ENCODE data around the gene MYBPC2. TPM values are rescaled to one million over a fixed set of nuclear protein-coding genes. Genes with fewer than 3 reads are reported as not detected.
A peak's percentile ranks its signal among the peaks of the same experiment; 100 is the strongest.

MYBPC2 gene
- total RNA-seq, 1 donor from 2014 or later = not detected

DNA sequence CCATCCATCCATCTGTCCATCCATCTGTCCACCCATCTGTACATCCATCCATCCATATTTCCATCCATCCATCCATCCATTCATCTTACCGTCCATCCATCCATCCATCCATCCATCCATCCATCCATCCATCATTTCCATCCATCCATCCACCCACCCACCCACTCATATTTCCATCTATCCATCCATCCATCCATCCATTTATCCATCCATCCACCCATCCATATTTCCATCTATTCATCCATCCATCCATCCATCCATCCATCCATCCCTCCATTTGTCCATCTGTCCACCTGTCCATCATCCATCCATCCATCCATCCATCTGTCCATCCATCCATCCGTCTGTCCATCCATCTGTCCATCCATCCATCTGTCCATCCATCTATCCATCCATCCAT lies 23.3 kb downstream of the MYBPC2 start:
- no peak for DNase-seq (ENCODE audit: low read depth)
- peaks cover 10% of the 10 kb centered on the region for H3K9me3 Mint-ChIP-seq (ENCODE audit: unreplicated experiment)

GRCh38 chr19:50457300-50457699 lies 24.6 kb downstream of the MYBPC2 start:
- Histone ChIP-seq H3K9me3 (ENCODE audit: insufficient read depth, low read depth, low read length) (no peaks in the 10 kb centered on the region), H3K36me3 (ENCODE audit: insufficient read depth, low read length) (no peaks in the 10 kb centered on the region), H3K9ac (ENCODE audit: low read length) (no peak overlapping the region), H3K4me3 (ENCODE audit: insufficient read depth, low read depth, low read length) (no peak overlapping the region), H3K4me1 (ENCODE audit: insufficient read depth, low read length) (peaks cover 5% of the 10 kb centered on the region), H2AFZ (ENCODE audit: low read depth, low read length) (no peak overlapping the region), H3K79me2 (ENCODE audit: insufficient read depth, low read length) (no peaks in the 10 kb centered on the region), H3K27me3 (ENCODE audit: insufficient read depth, low read length) (no peaks in the 10 kb centered on the region), H4K20me1 (ENCODE audit: insufficient read depth, low read length) (no peaks in the 10 kb centered on the region), H3K4me2 (ENCODE audit: low read length) (no peak overlapping the region), H3K27ac (ENCODE audit: low read depth, low read length) (no peak overlapping the region)
- no peak overlapping the region for H3K27ac Mint-ChIP-seq (ENCODE audit: unreplicated experiment)
- DNase-seq (ENCODE audit: low read depth) (no peak), FAIRE-seq (no peak)
- H3K4me1 Mint-ChIP-seq (ENCODE audit: low read depth, unreplicated experiment) = no peaks in the 10 kb centered on the region
- peaks cover 15% of the 10 kb centered on the region for H3K9me3 Mint-ChIP-seq (ENCODE audit: unreplicated experiment)
- TF ChIP-seq, protein P1, sequence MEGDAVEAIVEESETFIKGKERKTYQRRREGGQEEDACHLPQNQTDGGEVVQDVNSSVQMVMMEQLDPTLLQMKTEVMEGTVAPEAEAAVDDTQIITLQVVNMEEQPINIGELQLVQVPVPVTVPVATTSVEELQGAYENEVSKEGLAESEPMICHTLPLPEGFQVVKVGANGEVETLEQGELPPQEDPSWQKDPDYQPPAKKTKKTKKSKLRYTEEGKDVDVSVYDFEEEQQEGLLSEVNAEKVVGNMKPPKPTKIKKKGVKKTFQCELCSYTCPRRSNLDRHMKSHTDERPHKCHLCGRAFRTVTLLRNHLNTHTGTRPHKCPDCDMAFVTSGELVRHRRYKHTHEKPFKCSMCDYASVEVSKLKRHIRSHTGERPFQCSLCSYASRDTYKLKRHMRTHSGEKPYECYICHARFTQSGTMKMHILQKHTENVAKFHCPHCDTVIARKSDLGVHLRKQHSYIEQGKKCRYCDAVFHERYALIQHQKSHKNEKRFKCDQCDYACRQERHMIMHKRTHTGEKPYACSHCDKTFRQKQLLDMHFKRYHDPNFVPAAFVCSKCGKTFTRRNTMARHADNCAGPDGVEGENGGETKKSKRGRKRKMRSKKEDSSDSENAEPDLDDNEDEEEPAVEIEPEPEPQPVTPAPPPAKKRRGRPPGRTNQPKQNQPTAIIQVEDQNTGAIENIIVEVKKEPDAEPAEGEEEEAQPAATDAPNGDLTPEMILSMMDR (IDR thresholded peaks at IDR 0.05; ENCODE audit: insufficient read depth, low read depth, low read length) = no peak
- no peak for TF ChIP-seq EZH2 (IDR thresholded peaks at IDR 0.05; ENCODE audit: insufficient read depth, low read length)
- H3K4me3 Mint-ChIP-seq (ENCODE audit: unreplicated experiment) = no peak overlapping the region
- H3K27me3 Mint-ChIP-seq (ENCODE audit: low read depth, unreplicated experiment) = peaks cover 2% of the 10 kb centered on the region
- H3K36me3 Mint-ChIP-seq (ENCODE audit: low read depth, unreplicated experiment) = no peaks in the 10 kb centered on the region

More for the DNA sequence above, 23.3 kb downstream of the MYBPC2 start:
- H3K36me3 Mint-ChIP-seq (ENCODE audit: low read depth, unreplicated experiment) = no peaks in the 10 kb centered on the region
- Histone ChIP-seq H3K4me1 (ENCODE audit: insufficient read depth, low read length) (peaks cover 5% of the 10 kb centered on the region), H3K27me3 (ENCODE audit: insufficient read depth, low read length) (no peaks in the 10 kb centered on the region), H3K4me2 (ENCODE audit: low read length) (no peak overlapping the region), H3K36me3 (ENCODE audit: insufficient read depth, low read length) (no peaks in the 10 kb centered on the region), H3K9me3 (ENCODE audit: insufficient read depth, low read depth, low read length) (no peaks in the 10 kb centered on the region), H3K4me3 (ENCODE audit: insufficient read depth, low read depth, low read length) (no peak overlapping the region), H2AFZ (ENCODE audit: low read depth, low read length) (no peak overlapping the region), H3K27ac (ENCODE audit: low read depth, low read length) (no peak overlapping the region), H4K20me1 (ENCODE audit: insufficient read depth, low read length) (no peaks in the 10 kb centered on the region), H3K9ac (ENCODE audit: low read length) (no peak overlapping the region), H3K79me2 (ENCODE audit: insufficient read depth, low read length) (no peaks in the 10 kb centered on the region)
- no peak for TF ChIP-seq EZH2 (IDR thresholded peaks at IDR 0.05; ENCODE audit: insufficient read depth, low read length)
- TF ChIP-seq, protein P1 (IDR thresholded peaks at IDR 0.05; ENCODE audit: insufficient read depth, low read depth, low read length) = no peak
- H3K27me3 Mint-ChIP-seq (ENCODE audit: low read depth, unreplicated experiment) = peaks cover 2% of the 10 kb centered on the region
- no peak for FAIRE-seq
- H3K4me1 Mint-ChIP-seq (ENCODE audit: low read depth, unreplicated experiment) = no peaks in the 10 kb centered on the region
- no peak overlapping the region for H3K4me3 Mint-ChIP-seq (ENCODE audit: unreplicated experiment)
- H3K27ac Mint-ChIP-seq (ENCODE audit: unreplicated experiment) = no peak overlapping the region

GRCh38 chr19:50458396-50459066 lies 25.8 kb downstream of the MYBPC2 start:
- H4K20me1 ChIP-seq (ENCODE audit: insufficient read depth, low read length) = no peaks in the 10 kb centered on the region
- FAIRE-seq = no peak
- H3K27me3 ChIP-seq (ENCODE audit: insufficient read depth, low read length) = no peaks in the 10 kb centered on the region
- Mint-ChIP-seq H3K27ac (ENCODE audit: unreplicated experiment) (no peak overlapping the region), H3K36me3 (ENCODE audit: low read depth, unreplicated experiment) (no peaks in the 10 kb centered on the region), H3K4me1 (ENCODE audit: low read depth, unreplicated experiment) (no peaks in the 10 kb centered on the region), H3K9me3 (ENCODE audit: unreplicated experiment) (peaks cover 15% of the 10 kb centered on the region), H3K4me3 (ENCODE audit: unreplicated experiment) (no peak overlapping the region), H3K27me3 (ENCODE audit: low read depth, unreplicated experiment) (peaks cover 2% of the 10 kb centered on the region)
- peaks cover 5% of the 10 kb centered on the region for H3K4me1 ChIP-seq (ENCODE audit: insufficient read depth, low read length)
- no peak overlapping the region for H3K4me3 ChIP-seq (ENCODE audit: insufficient read depth, low read depth, low read length)
- H2AFZ ChIP-seq (ENCODE audit: low read depth, low read length) = no peak overlapping the region
- H3K36me3 ChIP-seq (ENCODE audit: insufficient read depth, low read length) = no peaks in the 10 kb centered on the region
- H3K79me2 ChIP-seq (ENCODE audit: insufficient read depth, low read length) = no peaks in the 10 kb centered on the region
- no peak for DNase-seq (ENCODE audit: low read depth)
- TF ChIP-seq, protein P1 (IDR thresholded peaks at IDR 0.05; ENCODE audit: insufficient read depth, low read depth, low read length) = no peak
- TF ChIP-seq EZH2 (IDR thresholded peaks at IDR 0.05; ENCODE audit: insufficient read depth, low read length) = peak; percentile 52
- H3K9ac ChIP-seq (ENCODE audit: low read length) = no peak overlapping the region
- H3K27ac ChIP-seq (ENCODE audit: low read depth, low read length) = no peak overlapping the region
- no peaks in the 10 kb centered on the region for H3K9me3 ChIP-seq (ENCODE audit: insufficient read depth, low read depth, low read length)
- H3K4me2 ChIP-seq (ENCODE audit: low read length) = no peak overlapping the region
